Gastrocnemius medialis (tissue), 4 donors: ENCODE measurements around the gene PRKD2.

Source experiments
- CTCF ChIP-seq, 5 experiments: fragments of 450-650 bp in 3 of 5; fragments of 200-600 bp in 2 of 5; sonication (generic) in 2 of 5; IDR thresholded peaks in 4 of 5; conservative IDR thresholded peaks in 1 of 5; 1 replicate in 4 of 5; 2 replicates in 1 of 5; pipeline ENCODE4 v1.5.1; 2016 to 2019; ENCODE audit warnings: antibody characterized with exemption in 5 of 5, mild to moderate bottlenecking in 3 of 5, moderate library complexity in 3 of 5
- POLR2A ChIP-seq, 2 donors: fragments of 450-650 bp; IDR thresholded peaks; one replicate each; pipeline ENCODE4 v1.6.1; 2017; ENCODE audit warnings: antibody characterized with exemption in 2 of 2, mild to moderate bottlenecking in 2 of 2, moderate library complexity in 2 of 2

GRCh38 chr19:46665072-46665471, 51.8 kb downstream of the PRKD2 start:
- no peak for TF ChIP-seq POLR2A (IDR thresholded peaks at IDR 0.05)
- TF ChIP-seq CTCF (IDR thresholded peaks at IDR 0.05 in 4 of 5, conservative IDR thresholded peaks at IDR 0.05 in 1 of 5): no peak
